ENCODE data around the gene MAPK12. TPM values are rescaled to one million over a fixed set of nuclear protein-coding genes. Genes with fewer than 3 reads are reported as not detected.
A peak's percentile ranks its signal among the peaks of the same experiment; 100 is the strongest.

Gene MAPK12
- total and polyA plus RNA-seq, 4 donors: 0.83 to 2.8 (median 1.9) TPM

DNA sequence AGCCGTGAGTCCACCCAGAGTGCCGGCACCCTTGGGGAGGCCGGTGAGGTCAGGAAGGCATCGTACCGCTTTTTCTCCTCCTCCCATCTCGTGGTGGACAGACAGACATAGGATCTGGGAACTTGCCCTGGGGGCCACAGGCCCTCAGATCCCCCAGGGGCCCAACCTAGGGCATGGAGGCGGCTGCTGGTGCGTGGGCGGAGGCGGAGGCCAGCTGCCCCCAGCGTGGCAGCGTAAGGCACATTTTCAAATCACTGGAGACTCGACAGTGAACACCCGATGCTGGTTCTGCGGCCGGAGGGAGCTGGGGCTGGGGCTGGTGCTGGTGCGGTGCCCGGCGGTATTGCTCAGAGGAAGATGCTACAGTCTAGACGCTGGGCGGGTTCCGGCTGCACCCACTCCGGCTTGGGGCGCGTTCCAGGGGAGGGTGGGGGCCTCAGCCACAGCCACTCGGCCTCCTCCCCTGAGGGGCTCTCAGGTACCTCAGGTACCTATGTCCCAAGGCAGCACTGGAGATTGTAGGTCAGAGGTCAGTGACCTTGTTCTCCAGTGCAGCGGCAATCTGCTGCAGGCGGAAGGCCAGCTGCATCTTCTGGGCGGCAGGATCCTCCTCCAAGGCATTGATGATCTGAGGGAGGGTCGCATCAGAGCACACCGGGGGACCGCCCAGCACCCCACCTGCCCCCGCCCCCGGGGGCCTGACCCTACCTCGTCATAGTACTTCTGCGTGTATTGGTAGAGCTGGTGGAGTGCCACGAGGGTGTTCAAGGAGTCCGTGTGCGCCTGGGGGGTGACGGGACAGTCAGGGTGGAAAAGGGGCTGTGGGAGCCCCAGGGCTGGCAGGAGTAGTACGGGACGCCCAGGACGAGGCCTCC lies 13.9 kb upstream of the MAPK12 start:
- WGBS: 85% methylated on average over 43 of the region's 43 CpGs
- TF ChIP-seq FOXA1 (IDR thresholded peaks at IDR 0.05): no peak
- peak; percentile 33 for TF ChIP-seq NR2F2 (IDR thresholded peaks at IDR 0.05)
- no peak for TF ChIP-seq HNF4A (conservative IDR thresholded peaks at IDR 0.05)
- TF ChIP-seq ZBTB33 (IDR thresholded peaks at IDR 0.05): no peak
- TF ChIP-seq SP1 (IDR thresholded peaks at IDR 0.05): no peak
- no peak for TF ChIP-seq MAX (IDR thresholded peaks at IDR 0.05)
- TF ChIP-seq TAF1 (conservative IDR thresholded peaks at IDR 0.05): no peak
- TF ChIP-seq JUND (IDR thresholded peaks at IDR 0.05): no peak
- TF ChIP-seq, protein P1, sequence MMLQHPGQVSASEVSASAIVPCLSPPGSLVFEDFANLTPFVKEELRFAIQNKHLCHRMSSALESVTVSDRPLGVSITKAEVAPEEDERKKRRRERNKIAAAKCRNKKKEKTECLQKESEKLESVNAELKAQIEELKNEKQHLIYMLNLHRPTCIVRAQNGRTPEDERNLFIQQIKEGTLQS (IDR thresholded peaks at IDR 0.05): no peak
- TF ChIP-seq GABPA (IDR thresholded peaks at IDR 0.05 in 1 of 2, conservative IDR thresholded peaks at IDR 0.05 in 1 of 2): no peak
- TF ChIP-seq, protein P2, sequence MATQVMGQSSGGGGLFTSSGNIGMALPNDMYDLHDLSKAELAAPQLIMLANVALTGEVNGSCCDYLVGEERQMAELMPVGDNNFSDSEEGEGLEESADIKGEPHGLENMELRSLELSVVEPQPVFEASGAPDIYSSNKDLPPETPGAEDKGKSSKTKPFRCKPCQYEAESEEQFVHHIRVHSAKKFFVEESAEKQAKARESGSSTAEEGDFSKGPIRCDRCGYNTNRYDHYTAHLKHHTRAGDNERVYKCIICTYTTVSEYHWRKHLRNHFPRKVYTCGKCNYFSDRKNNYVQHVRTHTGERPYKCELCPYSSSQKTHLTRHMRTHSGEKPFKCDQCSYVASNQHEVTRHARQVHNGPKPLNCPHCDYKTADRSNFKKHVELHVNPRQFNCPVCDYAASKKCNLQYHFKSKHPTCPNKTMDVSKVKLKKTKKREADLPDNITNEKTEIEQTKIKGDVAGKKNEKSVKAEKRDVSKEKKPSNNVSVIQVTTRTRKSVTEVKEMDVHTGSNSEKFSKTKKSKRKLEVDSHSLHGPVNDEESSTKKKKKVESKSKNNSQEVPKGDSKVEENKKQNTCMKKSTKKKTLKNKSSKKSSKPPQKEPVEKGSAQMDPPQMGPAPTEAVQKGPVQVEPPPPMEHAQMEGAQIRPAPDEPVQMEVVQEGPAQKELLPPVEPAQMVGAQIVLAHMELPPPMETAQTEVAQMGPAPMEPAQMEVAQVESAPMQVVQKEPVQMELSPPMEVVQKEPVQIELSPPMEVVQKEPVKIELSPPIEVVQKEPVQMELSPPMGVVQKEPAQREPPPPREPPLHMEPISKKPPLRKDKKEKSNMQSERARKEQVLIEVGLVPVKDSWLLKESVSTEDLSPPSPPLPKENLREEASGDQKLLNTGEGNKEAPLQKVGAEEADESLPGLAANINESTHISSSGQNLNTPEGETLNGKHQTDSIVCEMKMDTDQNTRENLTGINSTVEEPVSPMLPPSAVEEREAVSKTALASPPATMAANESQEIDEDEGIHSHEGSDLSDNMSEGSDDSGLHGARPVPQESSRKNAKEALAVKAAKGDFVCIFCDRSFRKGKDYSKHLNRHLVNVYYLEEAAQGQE (IDR thresholded peaks at IDR 0.05): no peak
- no peak for TF ChIP-seq RAD21 (IDR thresholded peaks at IDR 0.05)
- no peak for TF ChIP-seq EGR1 (IDR thresholded peaks at IDR 0.05; ENCODE audit: low read depth in 2 of 2)
- TF ChIP-seq HNF4G (IDR thresholded peaks at IDR 0.05): no peak
- peak; percentile 1 for TF ChIP-seq CTCF (IDR thresholded peaks at IDR 0.05; ENCODE audit: low read depth, low read length, missing input control)
- TF ChIP-seq RXRA (IDR thresholded peaks at IDR 0.05): peak in 1 of 2 donors; percentile 29
- TF ChIP-seq YY1 (IDR thresholded peaks at IDR 0.05): no peak
- no peak for TF ChIP-seq FOXA2 (IDR thresholded peaks at IDR 0.05)
- Histone ChIP-seq H3K27ac (ENCODE audit: low read depth in 1 of 2, low read length in 2 of 2) (no peak overlapping the region), H3K9ac (ENCODE audit: low read depth in 1 of 2, low read length in 2 of 2) (no peak overlapping the region), H3K9me3 (ENCODE audit: control insufficient read depth in 4 of 4, low read length in 3 of 4) (no peaks in the 10 kb centered on the region), H3K4me3 (ENCODE audit: low read depth in 1 of 3, low read length in 3 of 3) (no peak overlapping the region), H3K4me1 (ENCODE audit: control insufficient read depth in 4 of 4, insufficient read depth in 4 of 4, low read length in 3 of 4) (peaks cover 13 to 19% (median 15%) of the 10 kb centered on the region in 4 donors), H3K36me3 (ENCODE audit: control insufficient read depth in 4 of 4, insufficient read depth in 3 of 4, low read depth in 1 of 4, low read length in 3 of 4) (peaks cover 14 to 47% (median 27%) of the 10 kb centered on the region in 4 donors), H3K27me3 (ENCODE audit: control insufficient read depth in 4 of 4, insufficient read depth in 4 of 4, low read length in 3 of 4) (no peaks in the 10 kb centered on the region)
- no peak for DNase-seq (ENCODE audit: low spot score)

Data from liver (tissue), 9 donors.